HG02571 (cell line): Measurements from ENCODE around the gene RIN3.
"Not testable (repeated sequence)": the region's sequence is repeated elsewhere in the genome, so short reads cannot be mapped to it uniquely, and the experiment has no call there.

Source experiments
- ATAC-seq: cut with Tn5 transposase; IDR thresholded peaks from one replicate; pipeline ENCODE4 v1.9.1; 2021; ENCODE audit warnings: mild to moderate bottlenecking, moderate library complexity; ENCODE audit not compliant: unreplicated experiment

RIN3 gene

DNA sequence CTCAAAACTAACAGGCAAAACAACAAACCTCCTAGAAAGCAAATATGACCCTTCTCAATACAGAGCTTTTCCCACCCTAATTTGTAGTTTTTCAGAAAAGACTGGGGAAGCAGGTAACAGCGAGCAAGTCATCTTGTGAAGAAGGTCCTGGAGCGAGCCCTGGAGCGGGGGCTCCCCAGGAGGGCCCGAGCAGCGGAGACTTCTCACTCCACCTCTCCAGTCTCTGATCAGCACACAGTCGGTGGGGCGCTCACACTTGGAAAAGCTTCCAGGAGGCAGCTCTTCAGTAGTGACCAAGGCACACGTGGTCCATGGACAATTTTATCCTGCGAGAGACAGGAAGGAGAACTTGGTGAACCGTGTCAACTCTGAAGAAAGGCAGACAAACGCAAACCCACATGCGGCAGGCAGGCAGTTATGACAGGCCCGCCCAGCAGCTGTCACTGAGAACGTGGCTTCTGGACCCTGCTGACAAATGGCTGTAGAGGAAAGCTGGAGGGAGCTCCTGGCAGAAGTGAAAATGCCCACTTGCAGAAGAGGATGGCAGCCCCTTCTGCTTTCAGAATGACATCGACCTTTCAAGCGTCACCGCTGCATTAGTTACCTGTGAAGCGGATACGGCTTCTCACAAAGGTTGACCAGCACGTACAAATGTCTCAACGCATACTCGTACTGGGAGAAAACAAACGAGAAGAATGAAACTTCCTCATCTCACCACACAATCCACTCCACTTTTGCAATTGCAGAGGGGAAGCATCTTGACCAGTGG lies 190.6 kb downstream of the RIN3 start:
- peak; percentile 84 for ATAC-seq

DNA sequence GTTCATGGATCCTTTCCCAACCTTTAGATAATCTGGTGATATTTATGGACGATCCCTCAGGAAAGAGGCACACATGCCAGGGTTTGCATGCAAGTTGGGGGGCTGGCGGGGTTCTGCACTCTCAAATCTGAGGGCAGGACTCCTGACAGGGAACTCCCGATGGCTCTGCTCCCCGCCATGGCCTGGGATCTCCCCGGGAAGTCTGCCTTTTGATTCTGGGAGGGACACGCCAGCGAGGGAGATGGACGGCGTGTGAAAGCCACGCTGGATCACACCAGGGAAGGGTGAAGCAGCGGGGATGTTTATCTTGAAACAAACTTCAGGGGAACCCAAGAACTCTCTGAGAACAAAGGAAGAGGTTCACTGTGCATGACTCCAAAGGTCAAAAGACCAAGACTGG lies 191.2 kb downstream of the RIN3 start:
- no peak for ATAC-seq

DNA sequence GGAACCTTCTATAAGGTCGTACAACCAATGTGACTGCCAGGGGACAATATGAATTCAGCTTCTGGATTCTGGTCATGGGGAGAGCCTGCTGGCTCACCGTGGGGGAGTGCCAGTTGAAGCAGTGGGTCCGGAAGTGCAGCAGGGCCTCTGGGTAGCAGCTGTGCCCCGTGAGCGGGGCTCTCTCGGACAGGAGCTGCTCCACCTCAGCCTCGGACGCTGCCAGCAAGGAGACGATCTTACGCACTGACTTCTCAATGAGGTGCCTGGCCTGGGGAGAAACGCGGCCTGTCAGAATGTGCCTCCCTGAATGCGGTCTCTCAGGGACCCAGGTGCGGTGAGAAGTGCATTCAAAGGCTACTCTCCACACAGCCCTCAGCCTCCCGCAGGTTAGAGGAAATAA lies 192.8 kb downstream of the RIN3 start:
- ATAC-seq, result no peak

DNA sequence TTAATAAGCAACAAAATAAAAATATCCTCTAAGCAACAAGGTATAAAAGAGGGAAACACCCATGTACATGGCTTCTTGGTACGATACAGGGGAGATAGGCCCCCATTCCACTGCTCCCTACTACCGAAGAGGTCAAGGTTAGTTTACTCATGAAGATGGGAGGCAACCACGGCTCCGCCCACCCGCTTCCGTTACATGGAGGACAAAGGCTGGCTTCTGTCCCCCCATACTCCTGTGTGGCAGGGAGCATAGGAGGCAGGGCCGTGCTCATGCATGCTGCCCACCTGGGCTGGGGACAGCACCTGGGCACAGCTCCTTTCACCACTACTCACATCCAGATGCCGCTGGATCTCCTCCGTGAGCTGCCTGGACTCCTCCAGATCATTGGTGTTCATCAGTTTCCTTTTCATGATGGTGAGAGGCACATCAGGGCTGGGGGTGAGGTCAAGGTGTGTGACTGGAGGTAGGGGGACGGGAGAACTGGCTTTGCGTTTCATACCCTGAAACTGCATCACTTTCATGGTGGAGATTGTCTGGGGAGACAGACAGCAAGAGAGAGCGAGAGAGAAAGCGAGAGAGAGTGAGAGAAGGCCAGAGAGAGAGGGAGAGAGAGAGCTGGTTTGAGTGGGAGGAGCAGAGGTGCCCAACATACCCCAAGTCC lies 195.9 kb downstream of the RIN3 start:
- ATAC-seq, result no peak

DNA sequence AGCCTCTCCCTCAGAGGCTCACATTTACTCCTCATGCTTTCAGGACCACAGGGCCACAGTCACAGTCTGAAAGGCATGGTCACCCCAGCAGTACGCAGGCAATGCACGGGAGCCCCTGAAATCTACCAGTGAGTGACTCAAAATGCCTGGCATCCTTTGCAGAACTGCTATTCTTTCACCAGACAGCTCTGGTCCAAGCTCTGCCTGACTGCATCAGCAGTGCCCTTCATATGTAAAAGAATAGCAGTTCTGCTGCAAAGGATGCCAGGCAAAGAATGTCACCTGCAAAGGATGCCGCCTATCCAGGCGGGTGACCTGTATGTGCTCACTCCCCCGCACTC lies 196.4 kb downstream of the RIN3 start:
- no peak for ATAC-seq

DNA sequence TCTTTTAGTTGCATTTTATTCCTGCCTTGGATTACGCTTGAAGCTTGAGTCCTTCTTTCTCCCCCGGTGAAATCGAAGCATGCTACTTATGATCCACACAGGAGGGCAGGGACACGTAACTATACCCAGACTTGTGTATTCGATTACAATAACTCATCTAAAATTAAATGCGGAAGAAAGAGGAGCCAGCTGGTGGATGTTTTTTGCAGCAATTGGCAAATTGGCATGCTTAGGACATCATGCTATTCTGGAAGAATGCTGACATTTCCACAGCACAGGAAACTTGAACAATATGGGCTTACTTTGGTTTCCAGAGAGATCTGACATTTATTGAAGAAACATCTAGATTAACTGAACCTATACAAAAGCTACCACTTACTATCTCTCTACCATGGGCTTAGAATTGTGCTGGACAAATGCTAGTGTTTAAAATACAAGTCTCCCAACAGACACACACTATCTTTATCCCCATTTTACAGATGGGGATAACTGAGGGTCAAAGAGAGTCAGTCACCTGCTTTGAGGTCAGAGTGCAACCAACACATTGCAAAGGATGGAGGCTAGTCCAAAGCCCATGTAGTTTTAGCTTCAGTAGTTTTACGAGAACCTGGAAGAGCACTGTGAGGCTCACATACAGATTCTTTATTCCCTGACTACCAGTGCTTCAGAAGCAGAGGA lies 198.5 kb downstream of the RIN3 start:
- no peak for ATAC-seq

DNA sequence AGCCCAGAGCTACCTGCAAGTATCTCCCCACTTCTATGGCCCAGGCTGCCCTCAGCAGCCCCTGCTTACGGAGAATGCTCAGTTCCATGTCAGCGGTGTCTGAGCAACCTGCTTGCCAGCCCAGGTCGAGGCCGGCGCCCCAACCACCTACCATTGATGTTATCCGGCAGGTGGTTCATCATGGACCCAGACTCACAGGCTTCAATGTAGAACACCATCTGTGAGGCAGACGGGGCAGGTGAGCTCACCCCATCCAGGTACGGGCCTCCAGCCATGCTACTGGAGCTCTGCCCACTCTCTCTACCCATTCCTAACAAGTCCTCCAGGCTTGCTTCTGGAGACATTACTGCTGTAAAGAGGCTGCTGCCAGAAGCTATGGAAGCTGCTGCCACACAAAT lies 199.1 kb downstream of the RIN3 start:
- no peak for ATAC-seq

DNA sequence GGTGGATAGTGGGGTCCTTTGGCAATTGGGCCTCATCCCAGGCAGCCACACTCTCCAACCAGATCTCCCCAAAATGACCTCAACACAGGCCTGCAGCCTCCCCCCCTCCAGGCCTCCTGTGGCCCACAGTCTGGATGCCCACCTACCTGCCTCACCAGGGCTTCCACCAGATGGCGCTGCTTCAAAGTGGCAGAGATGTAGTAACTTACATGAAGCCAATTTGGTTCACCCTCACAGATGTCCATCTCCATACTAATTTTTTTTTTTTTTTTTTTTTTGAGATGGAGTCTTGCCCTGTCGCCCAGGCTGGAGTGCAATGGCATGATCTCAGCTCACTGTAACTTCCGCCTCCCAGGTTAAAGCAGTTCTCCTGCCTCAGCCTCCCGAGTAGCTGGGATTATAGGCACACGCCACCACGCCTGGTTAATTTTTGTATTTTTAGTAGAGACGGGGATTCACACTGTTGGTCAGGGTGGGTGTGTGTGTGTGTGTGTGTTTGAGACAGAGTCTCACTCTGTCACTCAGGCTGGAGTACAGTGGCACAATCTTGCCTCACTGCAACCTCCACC lies 201.2 kb downstream of the RIN3 start:
- not testable (repeated sequence) for ATAC-seq

DNA sequence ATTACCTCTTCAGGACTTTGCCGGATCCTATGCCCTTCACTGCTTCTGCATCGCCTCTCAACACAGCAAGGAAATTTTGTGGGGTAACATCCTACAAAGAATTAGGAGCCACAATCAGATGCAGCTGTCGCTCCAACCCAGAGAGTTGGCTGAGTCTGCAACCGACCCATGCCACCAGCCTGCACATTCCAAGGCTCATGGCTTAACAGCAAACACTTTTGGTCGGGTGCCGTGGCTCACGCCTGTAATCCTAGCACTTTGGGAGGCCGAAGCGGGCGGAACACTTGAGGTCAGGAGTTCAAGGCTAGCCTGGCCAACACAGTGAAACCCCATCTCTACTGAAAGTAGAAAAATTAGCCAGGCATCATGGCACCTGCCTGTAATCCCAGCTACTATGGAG lies 202.6 kb downstream of the RIN3 start:
- ATAC-seq, result no peak

DNA sequence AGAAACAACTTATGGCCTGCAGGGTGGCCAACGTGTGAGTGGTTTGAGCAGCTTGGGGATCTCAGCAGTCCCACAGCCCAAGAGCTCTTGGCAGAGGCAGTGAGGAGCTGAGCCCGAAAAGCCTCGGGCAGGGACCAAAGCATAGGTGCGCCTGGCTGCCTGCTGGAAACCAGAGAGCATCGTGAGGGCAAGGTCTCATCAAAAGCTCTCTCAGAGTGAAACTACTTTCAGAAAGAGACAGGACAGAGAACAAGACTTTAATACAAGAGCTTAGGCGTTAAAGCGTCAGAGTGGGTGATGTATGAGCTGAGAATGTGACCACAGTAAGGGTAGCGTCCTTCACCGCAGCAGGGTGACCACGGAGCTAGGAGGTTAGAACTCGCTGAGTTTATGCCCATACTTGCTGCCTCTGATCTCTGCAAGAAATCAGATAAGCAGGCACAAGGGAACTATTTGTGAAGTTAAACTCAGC lies 204.0 kb downstream of the RIN3 start:
- no peak for ATAC-seq

DNA sequence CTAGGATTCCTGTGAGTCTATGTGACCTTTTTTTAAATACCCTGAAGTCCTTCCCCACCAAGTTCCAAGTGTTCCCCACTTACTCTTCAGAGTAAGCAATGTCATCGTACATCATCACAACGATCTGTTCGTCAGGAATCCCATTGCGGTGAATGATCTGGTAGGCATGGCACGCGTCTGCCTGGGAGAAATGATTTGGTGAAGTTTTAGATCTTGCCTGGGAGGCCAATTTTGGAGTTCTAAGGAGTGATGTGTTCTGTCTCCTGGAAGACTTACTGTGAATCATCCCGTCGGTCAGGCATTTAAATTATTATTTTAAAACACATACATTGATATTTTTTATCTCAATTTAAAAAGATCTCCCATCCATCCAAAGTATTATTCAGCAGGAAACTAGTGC lies 205.1 kb downstream of the RIN3 start:
- ATAC-seq, result no peak

DNA sequence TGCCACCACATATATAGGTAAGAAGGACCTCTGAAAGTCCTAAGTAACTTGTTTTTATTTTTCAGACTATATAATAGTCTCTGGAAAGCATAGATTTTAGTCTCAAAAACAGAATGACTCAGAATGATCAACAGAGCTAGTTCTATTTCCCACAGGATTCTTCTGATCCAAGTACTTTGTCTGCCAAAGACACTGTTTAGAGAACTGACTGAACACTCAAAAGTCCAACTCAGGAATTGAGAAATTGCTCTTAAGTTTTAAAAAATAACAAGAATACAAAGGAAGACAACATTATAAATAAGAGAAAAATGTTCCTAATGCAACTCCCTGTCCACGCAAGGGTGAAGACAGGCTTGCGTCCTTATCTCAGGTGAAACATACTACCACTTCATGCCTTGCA lies 205.8 kb downstream of the RIN3 start:
- no peak for ATAC-seq

DNA sequence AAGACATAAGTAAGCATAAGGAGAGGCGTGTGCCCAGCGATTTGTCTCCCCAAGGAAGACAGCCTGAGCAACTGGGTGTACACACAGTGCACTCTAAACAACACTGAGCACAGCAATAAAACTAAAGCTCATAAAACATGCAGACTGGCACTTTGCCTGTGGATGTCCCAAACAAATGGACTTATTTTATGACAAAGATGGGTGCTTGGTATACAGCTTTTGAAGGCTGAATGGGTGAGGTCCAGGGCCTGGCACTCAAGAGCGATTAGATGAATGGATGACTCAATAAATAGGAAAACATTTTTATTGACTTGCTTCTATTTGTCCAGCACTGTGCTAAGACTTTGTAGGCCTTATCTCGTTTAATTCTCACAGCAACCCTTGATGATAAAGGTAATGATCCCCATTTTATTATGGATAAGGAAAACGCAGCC lies 206.3 kb downstream of the RIN3 start:
- no peak for ATAC-seq

DNA sequence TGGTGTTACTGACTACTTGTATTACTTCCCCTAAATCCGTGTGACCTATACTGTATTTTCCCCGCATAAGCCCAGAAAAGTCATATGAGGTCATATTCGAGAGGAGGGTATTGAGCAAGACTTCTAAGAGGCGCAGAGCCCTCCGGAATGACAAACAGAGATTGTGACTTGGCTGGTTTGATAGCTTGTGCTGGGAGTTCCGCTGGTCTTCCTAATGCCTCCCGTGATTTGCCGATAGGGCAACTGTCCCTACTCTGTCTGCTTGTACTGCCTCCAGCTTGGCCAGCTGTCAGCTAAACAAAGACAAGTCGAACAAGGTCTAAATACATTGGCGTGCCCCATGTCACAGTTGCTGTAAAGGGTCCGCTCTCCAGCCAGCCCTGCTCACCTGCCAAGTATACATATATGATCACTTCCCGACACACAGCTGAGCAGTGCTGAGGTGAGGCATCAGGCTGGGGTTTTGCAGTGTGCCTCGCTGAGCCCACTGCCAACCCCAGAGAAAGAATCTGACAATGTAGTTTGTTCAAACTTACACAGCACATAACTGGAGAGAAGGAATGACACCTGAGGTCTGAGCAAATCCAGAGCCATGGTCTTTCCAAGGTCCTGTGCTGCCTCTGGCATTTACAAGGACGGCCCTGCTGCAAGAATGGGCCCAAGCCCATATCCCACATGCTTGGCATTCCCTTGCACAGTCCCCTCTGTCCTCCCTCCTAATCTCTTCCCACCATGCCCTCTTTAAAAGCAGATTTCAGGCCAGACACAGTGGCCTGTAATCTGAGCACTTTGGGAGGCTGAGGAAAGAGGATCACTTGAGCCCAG lies 211.1 kb downstream of the RIN3 start:
- ATAC-seq, result no peak

DNA sequence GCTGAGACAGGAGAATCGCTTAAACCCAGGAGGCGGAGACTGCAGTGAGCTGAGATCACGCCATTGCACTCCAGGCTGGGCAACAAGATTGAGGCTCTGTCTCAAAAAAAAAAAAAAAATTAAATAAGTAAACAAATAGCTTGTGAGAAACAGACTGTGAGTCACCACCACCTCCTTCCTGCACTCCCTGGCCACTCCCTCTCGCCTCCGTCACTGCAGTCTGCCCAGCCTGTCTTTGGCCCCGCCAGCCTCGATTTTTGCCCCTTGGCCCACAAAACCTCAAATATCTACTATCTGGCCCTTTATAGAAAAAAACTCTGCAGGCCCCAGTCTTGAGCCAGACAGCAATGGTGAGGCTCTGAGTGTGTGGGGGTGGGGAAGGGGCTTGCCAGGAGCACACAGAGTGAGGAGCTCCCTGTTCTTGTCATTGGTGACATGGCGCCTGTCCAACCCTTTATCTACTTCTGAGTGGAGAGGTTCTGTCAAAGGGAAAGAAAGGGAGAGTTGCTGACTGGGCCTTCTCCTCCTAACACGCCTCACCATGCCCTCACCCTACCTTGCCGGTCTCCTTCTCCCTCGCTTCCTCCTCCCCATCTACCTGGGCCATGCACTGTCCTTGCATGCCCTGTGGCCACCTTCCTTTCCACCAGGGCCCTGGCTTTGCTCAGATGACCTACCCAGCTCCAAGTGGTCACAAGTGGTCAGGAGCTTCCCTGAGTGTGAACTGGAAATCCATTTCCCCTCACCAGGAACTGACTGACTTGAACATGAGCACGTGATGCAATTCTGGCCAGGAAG lies 212.8 kb downstream of the RIN3 start:
- no peak for ATAC-seq

DNA sequence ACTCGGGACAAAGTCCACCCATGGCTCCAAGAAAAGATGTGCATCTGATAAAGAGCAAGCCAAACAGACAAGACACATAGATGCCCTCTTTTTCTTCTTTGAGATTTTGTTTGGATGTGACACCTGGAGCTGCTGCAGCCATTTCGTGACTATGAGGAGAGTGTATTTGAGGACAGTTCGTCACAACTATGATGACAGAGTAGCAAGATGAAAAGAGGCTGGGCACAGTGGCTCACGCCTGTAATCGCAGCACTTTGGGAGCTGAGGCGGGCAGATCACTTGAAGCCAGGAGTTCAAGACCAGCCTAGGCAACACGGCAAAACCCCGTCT lies 213.3 kb downstream of the RIN3 start:
- ATAC-seq, result no peak

DNA sequence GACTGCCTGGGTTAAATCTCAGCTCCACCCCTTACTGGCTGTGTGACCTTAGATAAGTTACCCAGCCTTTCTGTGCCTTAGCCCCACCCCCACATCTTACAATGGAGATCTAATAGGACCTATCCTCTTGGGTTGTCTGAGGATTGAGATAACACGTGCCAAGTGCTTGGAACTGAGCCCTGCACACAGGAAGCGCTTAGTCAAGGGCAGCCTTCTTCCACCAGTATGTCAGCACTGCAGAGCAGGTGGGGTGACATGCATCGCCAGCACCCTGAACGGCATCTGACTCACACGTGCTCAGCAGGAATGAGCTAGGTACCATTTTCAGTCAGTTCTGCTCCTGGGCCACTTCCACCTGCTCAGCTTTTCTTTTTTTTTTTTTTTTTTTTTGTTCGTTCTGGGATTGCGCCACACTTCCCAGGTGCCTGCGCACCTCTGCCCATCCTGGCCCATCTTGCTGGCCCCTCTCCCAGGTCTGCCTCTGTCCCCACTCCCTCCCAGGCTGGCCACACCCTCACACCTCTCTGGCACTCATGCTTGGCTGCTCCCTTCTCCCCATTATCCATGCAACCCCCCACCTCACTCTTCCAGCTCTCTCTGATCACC lies 215.3 kb downstream of the RIN3 start:
- no peak for ATAC-seq

DNA sequence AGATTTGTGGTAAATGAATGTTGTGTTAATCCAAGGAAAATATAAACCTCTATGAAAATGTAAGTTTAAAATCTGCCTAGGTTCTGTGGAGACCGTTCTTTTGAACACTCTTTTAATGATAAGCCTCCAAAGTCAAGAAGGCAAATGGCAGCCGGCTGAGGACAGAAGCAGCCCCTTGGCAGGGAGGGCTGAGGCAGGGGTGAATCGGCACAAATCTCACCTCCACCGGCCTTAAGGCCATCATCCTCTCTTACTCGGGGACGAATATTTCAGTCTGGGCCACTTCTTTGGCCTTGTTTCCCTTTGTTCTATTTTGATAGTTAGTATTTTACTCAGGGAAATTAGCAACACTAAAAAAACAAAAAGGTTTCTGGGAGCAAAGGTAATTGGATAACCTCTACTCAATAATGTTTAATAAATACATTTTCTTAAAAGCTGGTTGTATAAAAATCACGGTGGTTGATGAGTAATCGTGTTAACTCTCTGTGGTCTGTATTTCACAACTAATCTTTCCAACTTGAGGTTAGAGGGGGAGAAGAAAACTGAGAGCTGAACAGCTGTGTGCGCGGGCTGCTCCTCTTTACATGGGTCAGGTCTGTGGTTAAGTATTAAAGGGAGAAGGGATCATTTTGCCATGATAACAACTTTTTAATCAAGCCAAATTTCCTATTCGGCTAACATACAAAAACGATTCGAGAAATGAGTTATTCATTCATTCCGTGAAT lies 216.2 kb downstream of the RIN3 start:
- ATAC-seq, result no peak

DNA sequence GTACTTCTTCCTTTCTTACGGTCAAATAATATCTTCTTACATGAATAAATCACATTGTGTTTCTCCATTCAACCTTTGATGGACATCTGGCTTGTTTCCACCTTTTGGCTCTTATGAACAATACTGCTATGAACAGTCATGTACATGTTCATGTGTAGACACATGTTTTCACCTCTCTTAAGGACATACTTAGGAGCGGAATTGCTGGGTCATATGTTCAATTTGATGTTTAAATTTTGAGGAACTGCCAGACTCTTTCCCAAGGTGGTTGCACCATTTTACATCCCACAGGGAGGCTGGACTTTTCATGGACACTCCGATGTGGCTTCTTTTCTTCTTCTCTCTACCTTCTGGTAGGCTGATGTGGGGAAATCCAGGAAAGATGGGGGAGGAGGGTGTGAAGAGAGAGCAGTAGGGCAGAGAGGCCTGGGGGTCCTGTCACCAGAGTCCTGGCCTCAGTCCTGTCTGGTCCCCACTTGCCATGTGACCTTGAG lies 218.1 kb downstream of the RIN3 start:
- no peak for ATAC-seq
